HL-60 (cell line): Measurements from ENCODE around the gene HHEX.

ENCODE experiments used
- DNase-seq, 2 experiments: peaks; one replicate each; pipeline ENCODE4 v3.0.0-alpha.2; 2010 to 2020; ENCODE audit warnings: low read depth in 1 of 2, low spot score in 1 of 2
- H3K27ac ChIP-seq: fragments of 250-450 bp; sonication (Bioruptor Pico); replicated peaks from 2 replicates; pipeline ENCODE4 v1.5.1; 2020; ENCODE audit warnings: mild to moderate bottlenecking, moderate library complexity
- H3K27me3 ChIP-seq: fragments of 250-450 bp; sonication (Bioruptor Pico); 2 replicates; pipeline ENCODE4 v1.5.1; 2021; ENCODE audit warnings: mild to moderate bottlenecking, moderate library complexity; ENCODE audit not compliant: insufficient read depth, poor library complexity, severe bottlenecking
- H3K4me3 ChIP-seq: replicated peaks from 2 replicates; pipeline ENCODE4 v1.5.1; 2011; ENCODE audit warnings: mild to moderate bottlenecking, control low read depth, low read length; ENCODE audit not compliant: insufficient read depth
- CTCF ChIP-seq: IDR thresholded peaks from one replicate; pipeline ENCODE4 v1.5.1; 2011; ENCODE audit warnings: low read length, control low read depth, inconsistent platforms; ENCODE audit not compliant: insufficient read depth
- GABPA ChIP-seq: IDR thresholded peaks from 2 replicates; pipeline ENCODE4 v1.6.1; 2012; ENCODE audit warnings: low read depth
- POLR2AphosphoS5 ChIP-seq: IDR thresholded peaks from 2 replicates; pipeline ENCODE4 v1.6.1; 2012; ENCODE audit warnings: low read depth
- REST ChIP-seq: IDR thresholded peaks from 2 replicates; pipeline ENCODE4 v1.6.1; 2012; ENCODE audit warnings: low read depth; ENCODE audit not compliant: insufficient replicate concordance
- SPI1 ChIP-seq: IDR thresholded peaks from 2 replicates; pipeline ENCODE4 v1.6.1; 2012; ENCODE audit warnings: low read depth, mild to moderate bottlenecking, borderline replicate concordance

The HHEX gene

GRCh38 chr10:92693534-92693893 is 3.8 kb downstream of the HHEX start:
- TF ChIP-seq POLR2AphosphoS5 = no peak
- no peak for TF ChIP-seq REST
- TF ChIP-seq SPI1 = no peak
- no peak for TF ChIP-seq GABPA
- no peak for TF ChIP-seq CTCF
- H3K27ac ChIP-seq = no peak overlapping the region
- DNase-seq = no peak
- H3K4me3 ChIP-seq = no peak overlapping the region
- H3K27me3 ChIP-seq = no peaks in the 10 kb centered on the region

DNA sequence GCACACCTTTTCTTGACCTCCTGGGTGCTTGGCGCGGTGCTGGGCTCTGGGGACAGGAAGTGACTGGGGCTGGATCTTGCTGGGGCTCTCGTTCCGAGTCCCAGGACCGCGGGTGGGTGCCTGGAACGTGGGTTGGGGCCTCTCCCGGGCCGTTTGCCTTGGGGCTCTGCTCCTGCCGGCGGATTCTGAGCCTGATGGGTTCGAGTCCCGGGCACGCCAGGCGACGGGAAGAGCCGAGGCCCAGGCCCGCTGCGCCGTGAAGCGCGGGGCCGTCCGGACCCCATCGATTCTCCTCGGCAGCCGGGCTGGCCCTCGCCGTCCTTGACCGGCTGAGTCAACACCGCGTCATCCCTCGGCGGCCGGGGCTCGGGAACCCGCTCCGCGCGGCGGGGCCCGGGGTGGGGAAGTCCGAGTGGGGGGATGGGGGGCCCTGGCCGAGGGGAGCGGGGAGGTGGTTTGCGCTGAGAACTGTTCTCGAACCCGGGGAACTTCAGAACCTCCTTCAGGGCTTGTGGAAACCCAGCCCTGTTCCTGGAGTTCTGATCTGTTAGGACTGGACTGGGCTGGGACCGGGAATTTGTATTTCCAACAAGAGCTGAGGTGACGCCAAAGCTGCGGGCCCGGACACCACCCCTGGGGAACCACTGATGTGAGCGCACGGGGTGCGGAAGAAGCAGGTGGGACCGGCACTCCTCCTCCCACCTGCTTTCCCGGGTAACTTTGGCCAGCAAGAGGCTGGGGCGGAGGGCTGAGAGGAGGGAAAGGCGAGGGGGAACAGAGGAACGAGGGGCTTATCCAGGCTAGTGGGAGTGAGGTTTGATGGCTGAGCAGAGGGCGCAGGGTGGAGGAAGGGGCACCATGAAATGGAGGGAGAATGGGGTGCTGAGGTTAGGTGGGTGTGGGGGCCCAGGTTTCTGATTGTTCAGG is 6.2 kb downstream of the HHEX start:
- TF ChIP-seq POLR2AphosphoS5 = peak; percentile 43; the same call in 1 of the 2 replicates
- TF ChIP-seq GABPA = no peak
- DNase-seq = no peak
- no peak overlapping the region for H3K4me3 ChIP-seq

DNA sequence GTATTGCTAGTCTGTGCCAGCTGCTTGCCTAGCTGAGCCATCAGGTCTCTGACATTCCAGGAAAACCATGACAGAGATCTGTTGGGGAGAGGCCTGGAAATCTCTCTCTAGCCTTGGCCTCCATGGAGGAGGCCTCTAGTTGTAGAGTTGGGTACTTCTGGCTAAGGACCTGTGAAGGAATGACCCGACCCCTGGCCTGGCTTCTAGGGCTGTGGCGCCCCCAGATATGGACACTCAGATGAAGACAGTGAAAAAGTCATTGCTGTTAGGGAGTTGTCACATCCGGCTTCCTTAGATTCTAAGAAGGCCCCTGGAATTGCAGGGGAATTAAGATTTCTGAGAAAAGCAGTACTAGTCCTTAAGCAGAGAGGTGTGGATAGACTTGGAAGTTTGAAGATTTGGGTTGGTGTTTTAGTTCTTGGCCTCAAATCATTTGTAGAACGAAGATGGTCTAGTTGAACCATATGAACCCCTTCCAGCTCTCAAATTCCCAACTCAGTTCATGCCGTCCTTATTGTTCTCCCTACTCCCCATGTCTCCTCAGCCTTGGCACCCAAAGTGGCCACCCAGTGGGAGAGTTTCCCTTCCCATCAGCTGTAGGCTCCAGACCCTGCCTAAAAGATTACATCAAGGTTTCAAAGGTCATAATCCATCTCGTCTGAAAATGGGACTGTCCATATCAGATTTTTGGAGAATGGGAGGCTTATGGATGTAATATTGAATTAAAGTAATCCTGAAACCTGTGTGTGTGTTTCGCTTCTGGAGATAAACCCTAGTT is 7.0 kb downstream of the HHEX start:
- H3K27me3 ChIP-seq = no peaks in the 10 kb centered on the region
- no peak overlapping the region for H3K27ac ChIP-seq

More for the DNA sequence above, 6.2 kb downstream of the HHEX start:
- no peaks in the 10 kb centered on the region for H3K27me3 ChIP-seq
- H3K27ac ChIP-seq = no peak overlapping the region

More for the DNA sequence above, 7.0 kb downstream of the HHEX start:
- DNase-seq = no peak
- no peak overlapping the region for H3K4me3 ChIP-seq
- no peak for TF ChIP-seq SPI1
- no peak for TF ChIP-seq CTCF
- no peak for TF ChIP-seq GABPA
- no peak for TF ChIP-seq POLR2AphosphoS5
- no peak for TF ChIP-seq REST
